IPS-NIHi11 (cell line): ENCODE results near the gene NFKBIB.
"Not testable (repeated sequence)": the region's sequence is repeated elsewhere in the genome, so short reads cannot be mapped to it uniquely, and the experiment has no call there.

ENCODE experiments used
- DNase-seq: peaks from one replicate; pipeline ENCODE4 v3.0.0; 2012; ENCODE audit warnings: mixed read lengths, low spot score

The NFKBIB gene

GRCh38 chr19:38875656-38876395 lies 23.9 kb upstream of the NFKBIB start:
- DNase-seq = no peak

- peak; percentile 28 for DNase-seq
Observed at GRCh38 chr19:38877781-38878574, 21.8 kb upstream of the NFKBIB start, which contains the start of gene RINL. RINL (minus strand) TSS chr19:38878275; CDS start chr19:38876742, 1,533 bp downstream.

GRCh38 chr19:38878575-38879399 lies 21.0 kb upstream of the NFKBIB start:
- DNase-seq = peak; percentile 18

- DNase-seq = no peak
Observed at GRCh38 chr19:38879400-38879751, 20.4 kb upstream of the NFKBIB start.

GRCh38 chr19:38880076-38880881 lies 19.5 kb upstream of the NFKBIB start:
- peak; percentile 19 for DNase-seq

- DNase-seq = no peak
Observed at GRCh38 chr19:38880882-38881609, 18.7 kb upstream of the NFKBIB start.

- no peak for DNase-seq
Observed at GRCh38 chr19:38883286-38883685, 16.5 kb upstream of the NFKBIB start.

GRCh38 chr19:38884691-38885090 lies 15.1 kb upstream of the NFKBIB start:
- DNase-seq = not testable (repeated sequence)

GRCh38 chr19:38888876-38889275 lies 10.9 kb upstream of the NFKBIB start:
- DNase-seq = peak; percentile 13

GRCh38 chr19:38889803-38890202 lies 10.0 kb upstream of the NFKBIB start:
- DNase-seq = no peak

GRCh38 chr19:38890686-38891085 lies 9.1 kb upstream of the NFKBIB start:
- DNase-seq = no peak

GRCh38 chr19:38891771-38892170 lies 8.0 kb upstream of the NFKBIB start:
- DNase-seq = no peak

GRCh38 chr19:38892841-38893240 lies 6.9 kb upstream of the NFKBIB start:
- DNase-seq = peak; percentile 60

- DNase-seq = no peak
Observed at GRCh38 chr19:38893341-38893771, 6.4 kb upstream of the NFKBIB start.

- DNase-seq = no peak
Observed at GRCh38 chr19:38894968-38895367, 4.8 kb upstream of the NFKBIB start.

GRCh38 chr19:38898788-38899446 lies 852 bp upstream of the NFKBIB start:
- no peak for DNase-seq

GRCh38 chr19:38900202-38900629 lies 447 bp downstream of the NFKBIB start:
- no peak for DNase-seq

GRCh38 chr19:38900743-38901190 lies 998 bp downstream of the NFKBIB start:
- DNase-seq = no peak

- no peak for DNase-seq
Observed at GRCh38 chr19:38901683-38902082, 1.9 kb downstream of the NFKBIB start.
